ENCODE results near the gene MSI2. TPM values are rescaled to one million over a fixed set of nuclear protein-coding genes. Genes with fewer than 3 reads are reported as not detected.

MSI2 gene
- polyA plus RNA-seq, 1 of the 3 experiments (the other 2 are of a cell fraction) = 24.1 TPM

DNA sequence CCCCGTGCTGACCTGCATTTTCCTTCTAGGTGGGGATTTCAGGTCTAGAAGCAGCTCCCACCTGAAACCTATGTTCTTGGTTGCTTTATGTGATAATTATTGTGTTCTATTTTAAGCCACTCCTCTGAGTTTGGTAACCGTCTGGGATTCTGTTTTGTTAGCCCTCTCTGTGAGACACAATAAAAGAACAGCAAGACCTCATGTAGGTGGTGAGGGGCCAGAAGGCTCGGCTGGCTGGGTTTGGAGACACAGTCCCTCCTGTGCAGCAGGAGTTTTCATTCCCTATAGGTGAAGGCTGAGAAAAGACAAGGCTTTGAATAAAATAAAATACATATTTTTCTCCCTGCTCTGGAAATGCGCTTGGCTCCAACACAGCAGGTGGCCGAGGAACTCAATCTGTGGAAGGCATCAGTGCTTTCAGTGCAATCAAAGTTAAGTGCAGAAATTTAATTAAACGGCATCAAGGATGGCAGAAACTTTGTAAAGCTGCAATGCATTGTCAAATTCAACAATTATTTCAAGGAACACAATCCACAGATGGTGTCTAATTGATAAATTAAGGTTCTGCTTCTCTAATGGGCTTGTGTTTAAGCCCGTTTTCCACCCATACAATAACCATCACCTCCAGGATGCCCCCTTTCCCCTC, 107.8 kb downstream of the MSI2 start:
- H2AFZ ChIP-seq (ENCODE audit: low read depth) = no peak overlapping the region
- POLR2A ChIA-PET = interaction anchor here (0.7 to 1.4 kb wide), 7 partner anchors 57 to 301 kb away, joined by 3 to 5 read pairs (median 3); no protein-coding TSS in a partner anchor
- H3F3A ChIP-seq (replicated peaks; ENCODE audit: insufficient read depth) = no peaks in the 10 kb centered on the region
- peaks cover 0 to 56% of the 10 kb centered on the region in 2 experiments; a peak in 2 of 4 replicates for H3K4me1 ChIP-seq (ENCODE audit: control insufficient read depth in 1 of 2, insufficient read depth in 2 of 2, low read depth in 1 of 2, low read length in 1 of 2)
- WGBS (ENCODE audit: low lambda C conversion rate) = 76% methylated on average over 7 of the region's 7 CpGs
- no peaks in the 10 kb centered on the region for H3K9me2 ChIP-seq
- H3K79me2 ChIP-seq (ENCODE audit: insufficient read depth) = no peaks in the 10 kb centered on the region; the same call in 1 of the 2 replicates
- peak overlapping the region in 1 of 2 experiments; percentile 92; a peak in 2 of 4 replicates for H3K27ac ChIP-seq (ENCODE audit: low read depth in 2 of 2, low read length in 1 of 2)
- no peaks in the 10 kb centered on the region for H3K27me3 ChIP-seq (ENCODE audit: insufficient read depth)
- no peak overlapping the region for H3K9ac ChIP-seq
- CTCF ChIA-PET = interaction anchor here (0.7 to 2.5 kb wide), 14 partner anchors 10 to 469 kb away, joined by 3 to 16 read pairs (median 4); no protein-coding TSS in a partner anchor
- no peak overlapping the region for H3K4me3 ChIP-seq (ENCODE audit: low read depth in 2 of 2, low read length in 1 of 2)
- no peaks in the 10 kb centered on the region for H4K20me1 ChIP-seq (ENCODE audit: insufficient read depth)
- peak; percentile 64 for DNase-seq
- H3K4me2 ChIP-seq = no peak overlapping the region
- no peaks in the 10 kb centered on the region for H3K9me3 ChIP-seq
- no peaks in the 10 kb centered on the region for H3K36me3 ChIP-seq (replicated peaks in 1 of 2; ENCODE audit: control insufficient read depth in 1 of 2, insufficient read depth in 2 of 2, low read length in 1 of 2)
- no peak for TF ChIP-seq NFIC (IDR thresholded peaks at IDR 0.05; ENCODE audit: borderline replicate concordance)
- TF ChIP-seq PBX3 (IDR thresholded peaks at IDR 0.05) = no peak
- TF ChIP-seq USF1 (IDR thresholded peaks at IDR 0.05; ENCODE audit: borderline replicate concordance, low read depth) = no peak
- peak; percentile 85 for TF ChIP-seq FOXJ3 (CRISPR knock-in tag; IDR thresholded peaks at IDR 0.05)
- no peak for TF ChIP-seq SIN3A (IDR thresholded peaks at IDR 0.05; ENCODE audit: borderline replicate concordance, low read depth, low read length)
- TF ChIP-seq NRF1 (IDR thresholded peaks at IDR 0.05; ENCODE audit: low read depth, low read length) = no peak
- TF ChIP-seq YY1 (IDR thresholded peaks at IDR 0.05; ENCODE audit: low read depth) = no peak
- peak; percentile 19; the same call in 1 of the 2 replicates for TF ChIP-seq POLR2AphosphoS5 (IDR thresholded peaks at IDR 0.05; ENCODE audit: low read depth, low read length)
- TF ChIP-seq REST (IDR thresholded peaks at IDR 0.05; ENCODE audit: low read depth, low read length) = no peak
- TF ChIP-seq MEF2A (IDR thresholded peaks at IDR 0.05; ENCODE audit: borderline replicate concordance, low read depth) = no peak
- peak; percentile 92 for TF ChIP-seq CHD2 (IDR thresholded peaks at IDR 0.05; ENCODE audit: low read length, partially characterized antibody)
- peak; percentile 98 for TF ChIP-seq RCOR1 (IDR thresholded peaks at IDR 0.05; ENCODE audit: low read length)
- no peak for TF ChIP-seq RFX5 (IDR thresholded peaks at IDR 0.05; ENCODE audit: low read length)
- peak; percentile 25; the same call in 1 of the 2 replicates for TF ChIP-seq RAD21 (IDR thresholded peaks at IDR 0.05; ENCODE audit: low read length)
- TF ChIP-seq ELF1 (IDR thresholded peaks at IDR 0.05) = no peak
- TF ChIP-seq TEAD4 (IDR thresholded peaks at IDR 0.05; ENCODE audit: borderline replicate concordance, insufficient read depth) = no peak
- TF ChIP-seq EZH2phosphoT487 (IDR thresholded peaks at IDR 0.05; ENCODE audit: borderline replicate concordance, low read depth) = no peak
- no peak for TF ChIP-seq TAF1 (IDR thresholded peaks at IDR 0.05; ENCODE audit: borderline replicate concordance, low read depth, low read length)
- TF ChIP-seq FOSL2 (IDR thresholded peaks at IDR 0.05; ENCODE audit: borderline replicate concordance, low read depth) = no peak
- TF ChIP-seq RXRA (IDR thresholded peaks at IDR 0.05; ENCODE audit: borderline replicate concordance, low read depth) = no peak
- TF ChIP-seq CTCF (IDR thresholded peaks at IDR 0.05) = no peak
- peak; percentile 38; the same call in 1 of the 2 replicates for TF ChIP-seq MXI1 (IDR thresholded peaks at IDR 0.05; ENCODE audit: low read depth, low read length)
- TF ChIP-seq JUND (IDR thresholded peaks at IDR 0.05) = no peak
- peak; percentile 15; the same call in 1 of the 2 replicates for TF ChIP-seq TCF12 (IDR thresholded peaks at IDR 0.05)
- TF ChIP-seq FOXM1 (IDR thresholded peaks at IDR 0.05; ENCODE audit: low read depth) = no peak
- TF ChIP-seq EP300 (IDR thresholded peaks at IDR 0.05; ENCODE audit: borderline replicate concordance in 1 of 2, low read depth in 1 of 2, low read length in 1 of 2) = peak in 1 of 2 experiments; percentile 97; a peak in 2 of 4 replicates
- no peak for TF ChIP-seq GABPA (IDR thresholded peaks at IDR 0.05; ENCODE audit: low read depth)
